ENCODE results near the gene UBXN6. TPM values are rescaled to one million over a fixed set of nuclear protein-coding genes. Genes with fewer than 3 reads are reported as not detected.
A peak's percentile ranks its signal among the peaks of the same experiment; 100 is the strongest.

The UBXN6 gene
- total RNA-seq, 1 experiment from 2014 or later: 34.1 TPM

DNA sequence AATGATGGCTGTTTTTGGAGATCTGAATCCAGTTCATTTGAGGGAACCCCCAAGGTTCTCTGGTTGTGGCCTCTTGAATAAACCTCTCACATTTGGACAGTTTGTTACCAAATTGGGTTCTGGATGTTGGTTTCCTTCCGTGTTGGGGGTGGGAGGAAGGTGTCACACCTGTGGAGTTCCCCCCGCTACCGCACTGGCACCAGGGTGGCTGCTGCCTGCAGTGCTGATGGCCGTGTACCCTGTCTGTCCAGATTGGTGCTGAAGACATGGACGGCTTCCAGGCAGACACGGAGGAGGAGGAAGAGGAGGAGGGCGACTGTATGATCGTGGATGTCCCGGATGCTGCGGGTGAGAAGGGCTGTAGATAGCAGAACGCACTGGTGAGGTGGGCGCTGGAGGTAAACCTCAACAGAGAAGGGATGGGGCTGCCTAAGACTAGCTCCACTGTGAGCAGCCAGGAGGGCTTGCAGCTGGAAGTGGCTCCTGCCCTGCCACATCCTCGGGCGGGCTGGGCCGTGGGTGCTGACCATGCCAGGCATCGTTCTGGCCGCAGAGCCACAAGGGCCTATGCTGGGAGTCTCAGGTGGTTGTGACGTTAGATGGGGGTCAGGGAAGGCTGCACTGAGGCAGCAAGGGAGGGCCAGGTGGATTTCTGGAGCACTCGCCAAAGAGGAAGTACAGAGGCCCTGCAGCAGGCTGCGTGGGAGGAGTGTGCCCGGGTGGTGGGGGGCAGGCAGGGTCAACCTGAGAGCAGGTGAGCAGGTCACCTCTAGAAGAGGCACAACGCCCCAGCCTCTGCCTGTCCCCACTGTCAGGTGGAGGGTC, 15.4 kb downstream of the UBXN6 start:
- H3K27ac Mint-ChIP-seq: peak overlapping the region; percentile 28 to 93 (median 90)
- no peak overlapping the region for H3K9ac ChIP-seq (ENCODE audit: extremely low read depth, insufficient read length, low read length)
- H2BK120ac ChIP-seq (ENCODE audit: low read depth, low read length, poor library complexity, severe bottlenecking): no peak overlapping the region
- no peak overlapping the region for H2AK5ac ChIP-seq (ENCODE audit: insufficient read length, low read length)
- no peak overlapping the region for H3K56ac ChIP-seq (ENCODE audit: insufficient read length, low read depth, low read length)
- peaks cover 1% of the 10 kb centered on the region for H3K79me1 ChIP-seq (ENCODE audit: insufficient read depth, low read depth, low read length, poor library complexity, severe bottlenecking)
- no peak overlapping the region for H2BK12ac ChIP-seq (ENCODE audit: insufficient read length, low read depth, low read length)
- H3K79me2 ChIP-seq (ENCODE audit: insufficient read depth, low read length): no peaks in the 10 kb centered on the region
- no peak overlapping the region for H3K27ac ChIP-seq (ENCODE audit: insufficient read length, low read depth, low read length)
- H3K27me3 Mint-ChIP-seq (ENCODE audit: low read depth): no peaks in the 10 kb centered on the region; the same call in 1 of the 2 replicates
- no peak overlapping the region for H3K18ac ChIP-seq (ENCODE audit: insufficient read length, low read depth, low read length)
- peaks cover 28 to 67% (median 53%) of the 10 kb centered on the region in 3 experiments for H3K36me3 Mint-ChIP-seq (ENCODE audit: insufficient read depth in 1 of 3, low read depth in 3 of 3)
- H3K9me3 ChIP-seq (ENCODE audit: control insufficient read depth, low read depth, low read length): no peaks in the 10 kb centered on the region
- H3K9me3 Mint-ChIP-seq: no peaks in the 10 kb centered on the region
- no peaks in the 10 kb centered on the region for H3K27me3 ChIP-seq (ENCODE audit: insufficient read depth, low read length)
- no peak overlapping the region for H3K4me2 ChIP-seq (ENCODE audit: insufficient read depth, insufficient read length, low read length)
- H4K5ac ChIP-seq (ENCODE audit: insufficient read length, low read depth, low read length): no peak overlapping the region
- H2BK15ac ChIP-seq (ENCODE audit: low read depth, low read length): no peak overlapping the region
- peaks cover 2% of the 10 kb centered on the region for H4K20me1 ChIP-seq (ENCODE audit: control insufficient read depth, insufficient read depth, insufficient read length)
- H3K23me2 ChIP-seq (ENCODE audit: insufficient read length, low read depth, low read length, poor library complexity, severe bottlenecking): no peaks in the 10 kb centered on the region
- no peak overlapping the region for H2BK5ac ChIP-seq (ENCODE audit: insufficient read length, low read length)
- H3K23ac ChIP-seq (ENCODE audit: insufficient read length, low read depth, low read length): no peak overlapping the region
- no peak overlapping the region for H4K8ac ChIP-seq (replicated peaks; ENCODE audit: insufficient read length, low read depth, low read length)
- peaks cover 4 to 5% of the 10 kb centered on the region in 2 experiments; a peak in 2 of 4 replicates for H3K4me1 Mint-ChIP-seq
- H3K4ac ChIP-seq (ENCODE audit: low read depth, low read length): no peak overlapping the region
- no peak overlapping the region for H2AFZ ChIP-seq (ENCODE audit: low read length)
- no peak overlapping the region for H2BK20ac ChIP-seq (ENCODE audit: low read depth, low read length, poor library complexity, severe bottlenecking)
- H3K14ac ChIP-seq (ENCODE audit: insufficient read depth, low read length): no peak overlapping the region
- no peak overlapping the region for H3T11ph ChIP-seq (ENCODE audit: low read length)
- no peak for DNase-seq
- H3K4me1 ChIP-seq (ENCODE audit: insufficient read depth, low read length): no peaks in the 10 kb centered on the region
- no peak overlapping the region for H4K91ac ChIP-seq (ENCODE audit: insufficient read length, low read depth, low read length)
- WGBS (ENCODE audit: extremely low coverage, insufficient read length, low lambda C conversion rate): no CpG with 5 or more reads among the region's 22 CpGs
- TF ChIP-seq, protein P1, sequence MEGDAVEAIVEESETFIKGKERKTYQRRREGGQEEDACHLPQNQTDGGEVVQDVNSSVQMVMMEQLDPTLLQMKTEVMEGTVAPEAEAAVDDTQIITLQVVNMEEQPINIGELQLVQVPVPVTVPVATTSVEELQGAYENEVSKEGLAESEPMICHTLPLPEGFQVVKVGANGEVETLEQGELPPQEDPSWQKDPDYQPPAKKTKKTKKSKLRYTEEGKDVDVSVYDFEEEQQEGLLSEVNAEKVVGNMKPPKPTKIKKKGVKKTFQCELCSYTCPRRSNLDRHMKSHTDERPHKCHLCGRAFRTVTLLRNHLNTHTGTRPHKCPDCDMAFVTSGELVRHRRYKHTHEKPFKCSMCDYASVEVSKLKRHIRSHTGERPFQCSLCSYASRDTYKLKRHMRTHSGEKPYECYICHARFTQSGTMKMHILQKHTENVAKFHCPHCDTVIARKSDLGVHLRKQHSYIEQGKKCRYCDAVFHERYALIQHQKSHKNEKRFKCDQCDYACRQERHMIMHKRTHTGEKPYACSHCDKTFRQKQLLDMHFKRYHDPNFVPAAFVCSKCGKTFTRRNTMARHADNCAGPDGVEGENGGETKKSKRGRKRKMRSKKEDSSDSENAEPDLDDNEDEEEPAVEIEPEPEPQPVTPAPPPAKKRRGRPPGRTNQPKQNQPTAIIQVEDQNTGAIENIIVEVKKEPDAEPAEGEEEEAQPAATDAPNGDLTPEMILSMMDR (conservative IDR thresholded peaks at IDR 0.05): no peak
- 0 out of 5 replicates have a peak overlapping the region, but pooled peaks of 1 of the 2 experiments have one; percentile 0 for H3K4me3 Mint-ChIP-seq

Data from H9 (cell line).